MM.1S (cell line): Measurements from ENCODE around the gene HNRNPA1.

Source experiments
- DNase-seq: peaks from one replicate; pipeline ENCODE4 v3.0.0-alpha.2; 2015
- H2AFZ ChIP-seq: fragments of 300-600 bp; sonication (generic); 2 replicates; pipeline ENCODE4 v1.6.0; 2016; ENCODE audit warnings: antibody characterized with exemption, low read length
- H3F3A ChIP-seq: fragments of 300-600 bp; sonication (generic); 2 replicates; pipeline ENCODE4 v1.6.1; 2016; ENCODE audit warnings: mild to moderate bottlenecking, antibody characterized with exemption, low read length, moderate library complexity, mixed read lengths; ENCODE audit not compliant: insufficient read depth
- H3K27ac ChIP-seq: fragments of 300-600 bp; sonication (generic); 2 replicates; pipeline ENCODE4 v1.5.1; 2016; ENCODE audit warnings: mild to moderate bottlenecking, low read length
- H3K27me3 ChIP-seq: fragments of 300-600 bp; sonication (generic); replicated peaks from 2 replicates; pipeline ENCODE4 v1.6.0; 2016; ENCODE audit warnings: low read length; ENCODE audit not compliant: insufficient read depth
- H3K36me3 ChIP-seq: fragments of 300-600 bp; sonication (generic); replicated peaks from 2 replicates; pipeline ENCODE4 v1.6.1; 2016; ENCODE audit warnings: mild to moderate bottlenecking, low read length, mixed read lengths; ENCODE audit not compliant: insufficient read depth
- H3K4me1 ChIP-seq: fragments of 300-600 bp; sonication (generic); 2 replicates; pipeline ENCODE4 v1.6.1; 2016; ENCODE audit warnings: low read length, mixed read lengths
- H3K4me2 ChIP-seq: fragments of 300-600 bp; sonication (generic); 2 replicates; pipeline ENCODE4 v1.6.0; 2016; ENCODE audit warnings: low read depth, low read length
- H3K4me3 ChIP-seq: fragments of 300-600 bp; sonication (generic); 2 replicates; pipeline ENCODE4 v1.5.1; 2016; ENCODE audit warnings: low read length, mixed read lengths
- H3K79me2 ChIP-seq: fragments of 300-600 bp; sonication (generic); 2 replicates; pipeline ENCODE4 v1.6.1; 2016; ENCODE audit warnings: mixed run types, low read length, mixed read lengths
- H3K9ac ChIP-seq: fragments of 300-600 bp; sonication (generic); 2 replicates; pipeline ENCODE4 v1.6.1; 2016; ENCODE audit warnings: low read length, mixed read lengths
- H3K9me2 ChIP-seq: fragments of 300-600 bp; sonication (generic); replicated peaks from 2 replicates; pipeline ENCODE4 v1.6.1; 2016; ENCODE audit warnings: mild to moderate bottlenecking, low read length, mixed read lengths; ENCODE audit not compliant: insufficient read depth
- H3K9me3 ChIP-seq: fragments of 300-600 bp; sonication (generic); replicated peaks from 2 replicates; pipeline ENCODE4 v1.6.1; 2016; ENCODE audit warnings: mild to moderate bottlenecking, low read length, mixed read lengths; ENCODE audit not compliant: insufficient read depth
- H4K20me1 ChIP-seq: fragments of 300-600 bp; sonication (generic); 2 replicates; pipeline ENCODE4 v1.6.1; 2016; ENCODE audit warnings: mild to moderate bottlenecking, low read length, moderate library complexity, mixed read lengths; ENCODE audit not compliant: insufficient read depth
- CTCF ChIP-seq: fragments of 300-600 bp; sonication (generic); IDR thresholded peaks from 2 replicates; pipeline ENCODE4 v1.5.1; 2016; ENCODE audit warnings: antibody characterized with exemption, low read length, mixed read lengths
- EZH2 ChIP-seq: fragments of 300-600 bp; sonication (generic); optimal IDR thresholded peaks from 2 replicates; pipeline ENCODE3; 2017; ENCODE audit warnings: low read depth, mild to moderate bottlenecking, antibody characterized with exemption, low read length, mixed read lengths
- EZH2phosphoT487 ChIP-seq: fragments of 300-600 bp; sonication (generic); IDR thresholded peaks from 2 replicates; pipeline ENCODE4 v1.6.1; 2018; ENCODE audit warnings: antibody characterized with exemption, low read length

HNRNPA1 gene

GRCh38 chr12:54303640-54304039 is 23.1 kb downstream of the HNRNPA1 start:
- no peak overlapping the region for H3K27ac ChIP-seq
- H3K27me3 ChIP-seq, result peaks cover 46% of the 10 kb centered on the region
- no peak for DNase-seq
- TF ChIP-seq EZH2, result no peak
- TF ChIP-seq EZH2phosphoT487, result no peak
- no peak for TF ChIP-seq CTCF
- H3K4me2 ChIP-seq, result no peak overlapping the region
- no peak overlapping the region for H2AFZ ChIP-seq
- no peaks in the 10 kb centered on the region for H3K9me2 ChIP-seq
- H3K36me3 ChIP-seq, result no peaks in the 10 kb centered on the region
- no peaks in the 10 kb centered on the region for H3K9me3 ChIP-seq
- H4K20me1 ChIP-seq, result no peaks in the 10 kb centered on the region
- H3K4me1 ChIP-seq, result peaks cover 4% of the 10 kb centered on the region; the same call in 1 of the 2 replicates
- H3K9ac ChIP-seq, result no peak overlapping the region
- no peak overlapping the region for H3K4me3 ChIP-seq
- H3K79me2 ChIP-seq, result no peaks in the 10 kb centered on the region
- no peaks in the 10 kb centered on the region for H3F3A ChIP-seq

DNA sequence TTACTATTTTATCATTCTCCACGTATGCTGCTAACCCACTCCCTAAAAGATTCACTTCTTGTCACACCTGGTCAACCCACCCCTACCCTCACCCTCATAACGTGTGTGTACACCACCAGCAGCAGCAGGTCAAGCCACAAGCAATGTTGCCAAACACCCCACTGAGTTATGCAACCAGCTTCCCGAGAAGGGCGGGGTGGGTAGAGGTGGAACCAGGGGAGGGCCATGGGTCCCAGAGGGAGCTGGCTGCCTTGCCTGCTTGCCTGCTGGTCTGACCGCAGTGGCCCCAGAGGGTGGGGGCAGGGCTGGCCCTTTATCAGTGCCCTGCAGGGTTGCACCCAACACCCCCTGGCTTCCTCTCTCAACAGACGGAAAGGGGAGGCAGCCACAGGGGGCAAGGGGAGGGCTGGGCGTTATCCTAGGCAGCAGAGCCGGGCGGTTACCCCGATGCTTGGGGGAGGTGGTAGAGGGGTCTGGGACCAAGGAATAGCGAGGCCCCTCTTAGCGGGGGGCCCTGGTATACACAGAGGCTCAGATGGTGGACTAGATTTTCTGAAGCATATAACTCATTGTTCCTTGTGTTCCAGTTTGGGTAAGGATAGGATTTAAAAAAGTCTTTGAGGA is 23.8 kb downstream of the HNRNPA1 start:
- no peak overlapping the region for H2AFZ ChIP-seq
- H3K4me3 ChIP-seq, result no peak overlapping the region
- no peaks in the 10 kb centered on the region for H3K36me3 ChIP-seq
- no peaks in the 10 kb centered on the region for H4K20me1 ChIP-seq
- H3K9me2 ChIP-seq, result no peaks in the 10 kb centered on the region
- H3K79me2 ChIP-seq, result no peaks in the 10 kb centered on the region
- H3K4me1 ChIP-seq, result peaks cover 4% of the 10 kb centered on the region; the same call in 1 of the 2 replicates
- no peak overlapping the region for H3K27ac ChIP-seq
- DNase-seq, result no peak
- H3K9me3 ChIP-seq, result no peaks in the 10 kb centered on the region
- no peak overlapping the region for H3K9ac ChIP-seq
- no peak overlapping the region for H3K4me2 ChIP-seq
- peaks cover 40% of the 10 kb centered on the region for H3K27me3 ChIP-seq
- H3F3A ChIP-seq, result no peaks in the 10 kb centered on the region
- TF ChIP-seq EZH2 (no peak), CTCF (no peak), EZH2phosphoT487 (no peak)

DNA sequence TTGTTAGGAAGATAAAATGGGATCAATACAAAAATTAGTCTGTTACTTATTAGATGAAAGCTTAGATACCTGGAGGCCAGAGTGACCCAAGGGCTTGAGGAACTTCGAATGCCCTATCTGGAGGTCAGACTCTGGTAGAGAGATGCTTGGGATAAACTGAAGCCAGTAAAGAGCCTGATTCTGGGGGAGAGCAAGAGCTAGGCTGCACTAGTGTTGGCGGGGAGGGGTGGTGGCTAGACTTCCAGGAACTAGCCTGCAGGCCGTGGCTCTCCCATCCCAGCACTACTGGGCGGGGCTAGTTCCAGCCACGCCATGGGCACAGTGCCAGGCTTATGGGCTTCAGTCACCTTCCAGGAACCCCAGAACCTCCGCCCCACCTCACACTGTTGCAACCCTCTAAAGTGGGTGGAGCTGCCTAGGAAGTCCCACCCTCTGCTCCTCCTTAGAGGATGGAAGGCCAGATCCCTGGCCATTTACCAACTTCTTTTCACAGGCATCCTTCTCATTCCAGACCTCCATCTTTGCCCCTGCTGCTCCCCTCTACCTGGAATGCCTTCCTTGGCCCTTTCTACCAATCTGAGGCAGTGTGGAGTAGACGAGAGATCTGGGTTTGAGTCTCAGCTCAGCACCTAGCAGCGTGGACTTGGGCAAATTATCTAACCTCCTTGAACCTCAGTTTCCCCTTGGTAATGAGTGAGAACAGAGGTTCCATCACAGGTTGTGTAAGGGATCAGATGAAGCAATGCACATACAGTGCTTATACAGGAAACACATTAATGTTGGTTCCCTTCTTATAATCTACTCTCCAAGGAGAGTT is 26.6 kb downstream of the HNRNPA1 start:
- DNase-seq, result no peak
- Histone ChIP-seq H3K9ac (no peak overlapping the region), H3K4me3 (no peak overlapping the region), H2AFZ (no peak overlapping the region), H4K20me1 (no peaks in the 10 kb centered on the region), H3K27ac (no peak overlapping the region), H3K4me2 (no peak overlapping the region), H3K36me3 (no peaks in the 10 kb centered on the region), H3K9me2 (no peaks in the 10 kb centered on the region), H3K4me1 (no peaks in the 10 kb centered on the region), H3F3A (no peaks in the 10 kb centered on the region), H3K27me3 (peaks cover 14% of the 10 kb centered on the region), H3K9me3 (no peaks in the 10 kb centered on the region), H3K79me2 (no peaks in the 10 kb centered on the region)
- no peak for TF ChIP-seq EZH2phosphoT487
- TF ChIP-seq CTCF, result no peak
- TF ChIP-seq EZH2, result no peak
